Mammary epithelial cell (primary cell): ENCODE results near the gene KLF11.

Source experiments
- CTCF ChIP-seq, 2 donors: IDR thresholded peaks in 1 of 2; conservative IDR thresholded peaks in 1 of 2; 2 replicates each; pipeline ENCODE4 v1.5.1; 2011 to 2012; ENCODE audit warnings: inconsistent platforms in 2 of 2, low read length in 2 of 2, mild to moderate bottlenecking in 2 of 2, control low read depth in 1 of 2, low read depth in 1 of 2; ENCODE audit not compliant: insufficient read depth in 1 of 2; ENCODE audit errors: extremely low read depth in 1 of 2
- EZH2 ChIP-seq: IDR thresholded peaks from 2 replicates; pipeline ENCODE4 v1.6.1; 2012; ENCODE audit warnings: low read length, inconsistent platforms, borderline replicate concordance

- TF ChIP-seq CTCF (conservative IDR thresholded peaks at IDR 0.05 in 1 of 2, IDR thresholded peaks at IDR 0.05 in 1 of 2; ENCODE audit: extremely low read depth in 1 of 2, insufficient read depth in 1 of 2, low read depth in 1 of 2, low read length in 2 of 2) (no peak), EZH2 (no peak)
Measured at GRCh38 chr2:9996321-9996720, 47.0 kb upstream of the KLF11 start.
